HG02981 (cell line): Measurements from ENCODE around the gene APOC1.

Source experiments
- ATAC-seq: cut with Tn5 transposase; IDR thresholded peaks from one replicate; pipeline ENCODE4 v1.9.1; 2021; ENCODE audit warnings: mild to moderate bottlenecking, moderate library complexity; ENCODE audit not compliant: unreplicated experiment

The APOC1 gene

DNA sequence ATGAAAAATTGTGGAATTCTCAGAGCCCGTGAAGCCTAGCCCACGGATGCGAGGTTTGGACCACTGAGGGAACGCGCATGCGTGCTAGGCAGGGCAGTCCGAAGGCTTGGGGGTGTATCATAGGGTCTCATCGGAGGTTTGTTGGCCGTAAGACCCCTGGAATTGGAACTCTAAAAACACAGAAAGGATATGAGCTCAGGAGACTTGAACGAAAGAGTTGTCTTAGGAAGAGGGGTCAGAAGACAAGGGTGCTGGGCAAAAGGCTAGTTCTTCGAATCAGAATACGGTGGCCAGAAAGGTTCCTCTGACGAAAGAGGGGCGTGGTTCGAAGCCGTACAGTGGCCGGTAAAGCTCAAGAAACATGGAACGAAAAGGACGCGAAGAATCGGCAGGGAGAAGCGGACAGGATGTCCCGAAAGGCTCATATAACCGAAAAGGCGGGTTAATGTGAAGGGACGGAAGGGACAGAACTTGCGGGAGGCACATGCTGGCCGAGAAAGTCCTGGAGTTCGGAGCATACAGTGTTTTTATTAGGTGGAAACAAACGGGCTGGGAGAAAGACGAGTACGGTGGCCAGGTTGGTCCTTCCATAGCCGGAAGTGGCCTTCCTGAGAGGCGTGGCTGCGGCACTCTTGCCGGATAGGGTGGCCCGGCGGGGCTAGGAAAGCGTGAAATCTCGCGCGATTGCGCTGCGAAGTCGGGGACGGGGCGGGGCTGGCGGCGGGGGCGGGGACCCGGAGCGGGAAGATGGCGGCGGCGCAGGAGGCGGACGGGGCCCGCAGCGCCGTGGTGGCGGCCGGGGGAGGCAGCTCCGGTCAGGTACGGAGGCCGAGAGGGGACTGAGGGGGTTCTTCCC lies 40.5 kb downstream of the APOC1 start, which contains the start of gene CLPTM1:
Gene CLPTM1 (plus strand): TSS at position 732 of the 856 bp plus-strand sequence. CDS start 16 bp downstream, at position 748.
- ATAC-seq: peak; percentile 70

DNA sequence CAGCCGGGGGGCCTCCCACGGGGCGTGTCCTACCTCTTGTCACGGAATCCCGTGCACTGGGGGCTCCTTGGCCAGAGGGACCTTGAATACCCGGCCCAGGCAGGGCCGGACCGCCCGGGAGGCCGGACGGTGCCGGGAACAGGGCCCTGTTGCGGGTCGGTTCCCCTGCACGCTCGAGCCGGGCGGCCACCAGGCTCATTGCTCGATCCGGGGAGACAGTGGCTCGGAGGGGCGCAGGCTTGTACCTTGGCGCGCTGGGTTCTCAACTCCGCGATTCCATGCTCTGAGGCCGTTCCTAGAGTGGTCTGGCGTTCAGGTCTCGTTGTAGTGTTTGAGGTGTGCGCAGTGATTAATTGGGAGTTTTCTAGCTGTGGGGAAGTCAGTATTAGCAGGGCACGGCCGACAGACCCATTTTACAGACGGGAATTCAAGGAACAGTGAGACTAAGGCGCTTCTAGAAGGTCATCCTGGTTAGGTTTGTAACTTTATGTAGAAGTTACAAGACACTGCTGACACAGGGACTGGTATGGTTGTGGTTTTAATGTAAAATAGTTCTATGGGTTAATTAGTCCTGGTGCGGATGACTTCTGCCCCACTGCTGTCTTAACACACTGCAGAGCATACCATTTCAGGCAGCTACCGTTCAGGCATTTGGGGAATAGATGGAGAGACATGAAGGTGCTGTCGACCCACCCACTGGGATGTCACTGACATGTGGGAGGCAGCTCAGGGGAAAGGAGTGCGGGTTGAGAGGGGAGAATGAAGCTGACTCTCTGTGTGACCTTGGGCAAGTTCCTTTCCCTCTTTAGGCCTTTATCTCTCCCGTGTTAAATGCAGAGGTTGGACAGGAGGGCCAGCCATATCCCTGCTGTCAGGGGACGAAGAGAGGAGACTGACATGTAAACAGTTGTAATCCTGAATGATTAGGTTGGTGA lies 41.4 kb downstream of the APOC1 start:
- no peak for ATAC-seq

DNA sequence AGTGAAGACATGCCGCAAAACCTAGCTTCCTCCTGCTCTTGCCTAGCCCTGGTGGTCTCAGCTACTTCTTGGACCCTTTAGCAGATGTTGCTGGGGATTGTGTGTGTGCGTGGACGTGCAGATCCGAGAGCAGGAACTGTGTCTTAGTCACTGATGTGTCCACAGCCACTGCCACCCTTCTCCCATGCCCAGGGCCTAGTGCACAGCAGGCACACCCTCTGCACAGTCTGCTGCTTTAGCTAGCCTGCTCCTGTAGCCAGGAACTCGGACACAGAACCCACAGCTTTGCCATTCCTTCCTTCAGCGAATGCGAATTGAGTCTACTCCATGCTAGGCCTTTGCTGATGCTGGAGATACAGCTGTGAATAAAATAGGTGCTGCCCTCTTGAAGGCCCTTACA lies 43.1 kb downstream of the APOC1 start:
- no peak for ATAC-seq

DNA sequence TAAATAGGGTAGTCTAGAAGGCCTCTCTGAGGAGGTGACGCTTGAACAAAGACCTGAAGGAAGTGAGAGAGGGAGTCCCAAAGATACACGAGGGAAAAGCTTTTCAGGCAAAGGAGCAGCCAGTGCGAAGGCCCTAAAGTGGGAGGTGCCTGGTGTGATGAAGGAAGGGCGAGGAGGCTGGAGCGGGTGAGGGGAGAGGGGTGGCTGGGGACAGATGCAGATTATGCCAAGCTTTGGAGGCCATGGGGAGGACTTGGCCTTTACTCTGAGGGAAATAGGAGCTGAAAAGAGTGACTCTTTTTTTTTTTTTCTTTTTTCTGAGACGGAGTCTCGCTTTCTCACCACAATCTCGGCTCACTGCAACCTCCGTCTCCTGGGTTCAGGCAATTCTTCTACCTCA lies 43.7 kb downstream of the APOC1 start:
- no peak for ATAC-seq

DNA sequence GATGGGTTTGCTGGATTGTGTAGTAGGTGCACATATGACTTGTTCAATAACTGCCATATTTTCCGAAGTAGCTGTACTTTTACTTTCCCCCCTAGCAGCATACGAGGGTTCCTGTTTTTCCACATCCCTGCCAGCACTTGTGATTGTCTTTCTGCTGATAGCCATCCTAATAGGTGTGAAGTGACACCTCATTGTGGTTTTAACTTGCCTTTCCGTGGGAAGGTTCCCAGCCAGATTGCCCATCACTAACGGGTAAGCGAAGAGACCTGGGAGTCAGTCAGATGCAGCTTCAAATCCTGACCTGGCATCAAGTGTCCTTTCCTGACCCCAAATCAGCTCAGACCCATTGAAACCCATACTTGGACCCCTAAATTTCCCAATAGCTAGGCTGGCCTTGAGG lies 45.3 kb downstream of the APOC1 start:
- no peak for ATAC-seq

DNA sequence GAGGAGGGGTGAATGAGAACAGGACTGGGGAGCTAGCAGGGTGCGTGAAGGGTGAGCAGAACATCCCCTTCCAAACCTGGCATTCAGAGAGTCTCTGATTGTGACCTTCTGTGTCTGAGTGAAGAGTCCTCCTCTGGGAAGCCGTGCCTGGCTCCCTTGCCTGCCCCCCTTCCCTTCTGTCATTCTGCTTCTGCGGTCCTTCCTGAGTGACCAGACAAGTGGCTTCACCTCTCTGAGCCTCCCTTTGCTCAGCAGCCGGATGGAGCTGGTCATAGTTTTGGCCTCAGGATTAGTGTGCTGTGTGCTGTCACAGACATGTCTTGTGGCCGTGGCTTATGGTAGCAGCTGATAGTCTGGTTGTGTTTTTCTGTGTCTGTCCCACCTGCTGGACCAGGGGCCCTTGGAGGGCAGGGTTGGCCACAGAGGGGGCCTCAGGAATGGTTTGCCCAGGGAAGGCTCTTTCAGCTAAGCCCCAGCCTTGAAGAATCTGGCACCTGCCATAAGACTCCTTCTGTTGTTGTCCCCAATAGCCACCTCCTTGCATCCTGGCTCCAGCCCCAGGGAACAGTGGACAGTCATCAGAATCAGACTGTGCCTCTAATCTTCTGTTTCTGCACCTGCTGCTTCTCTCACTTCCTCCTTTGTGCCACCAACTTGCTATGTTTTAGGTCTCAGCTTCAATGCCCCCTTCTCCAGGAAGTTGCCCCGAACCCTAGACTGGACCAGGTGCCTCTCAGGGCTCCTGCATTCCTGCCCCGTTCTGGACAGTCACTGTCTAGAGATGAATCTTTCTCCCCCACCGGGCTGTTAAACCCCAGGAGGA lies 46.7 kb downstream of the APOC1 start:
- ATAC-seq: no peak

DNA sequence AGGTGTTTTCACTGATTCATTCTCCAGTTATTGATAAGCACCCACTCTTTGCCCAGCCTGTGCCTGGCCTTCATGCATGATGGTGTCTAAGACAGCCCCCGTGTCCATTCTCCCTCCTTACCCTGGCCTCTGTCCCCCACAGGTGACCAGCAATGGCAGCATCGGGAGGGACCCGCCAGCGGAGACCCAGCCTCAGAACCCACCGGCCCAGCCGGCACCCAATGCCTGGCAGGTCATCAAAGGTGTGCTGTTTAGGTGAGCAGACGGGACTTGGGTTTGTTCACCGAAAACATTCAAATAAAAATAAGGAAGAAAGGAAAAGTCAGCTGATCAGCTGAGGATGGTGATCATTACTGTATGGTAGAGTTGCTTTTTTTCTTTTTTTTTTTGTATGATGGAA lies 47.4 kb downstream of the APOC1 start:
- ATAC-seq: no peak

DNA sequence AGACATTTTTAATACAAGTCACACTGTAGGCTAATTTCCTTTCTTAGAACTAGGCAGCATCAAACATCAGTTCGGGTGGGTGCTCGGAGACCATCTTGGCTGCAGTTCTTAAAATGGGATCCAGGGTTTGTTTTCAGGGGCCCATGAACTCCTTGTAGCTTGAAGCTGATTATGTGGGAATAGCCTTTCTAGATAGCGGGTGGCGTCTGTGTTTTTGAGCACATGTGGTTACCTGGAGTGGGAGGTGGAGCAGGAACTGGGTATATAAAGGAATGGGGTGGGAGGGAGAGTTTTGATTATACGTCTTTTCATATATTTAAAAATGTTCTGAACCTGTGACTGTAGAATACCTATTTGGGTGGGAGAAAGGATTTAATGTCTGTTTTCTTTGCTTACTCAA lies 53.7 kb downstream of the APOC1 start:
- ATAC-seq: no peak

DNA sequence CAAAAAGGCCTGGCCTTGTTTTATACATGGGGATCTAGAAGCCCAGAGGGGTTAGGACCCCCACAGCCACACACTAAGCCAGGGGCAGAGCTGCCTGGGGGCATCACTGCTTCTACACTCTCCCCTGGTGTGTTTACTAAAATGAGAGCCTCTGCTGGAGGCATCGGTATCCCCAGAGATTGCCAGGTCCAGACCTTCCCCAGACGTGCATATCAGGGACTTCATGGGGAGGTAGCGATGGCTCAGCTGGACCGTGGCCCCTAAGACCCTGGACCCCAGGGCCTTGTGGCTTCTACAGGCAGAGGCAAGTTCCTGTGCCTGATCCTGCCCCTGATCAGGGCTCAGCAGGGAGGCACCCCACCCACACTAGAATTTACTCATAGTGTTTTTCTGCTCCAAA lies 54.3 kb downstream of the APOC1 start:
- no peak for ATAC-seq
